Measurements from ENCODE around the gene CEP131.

- TF ChIP-seq CTCF (IDR thresholded peaks at IDR 0.05; ENCODE audit: insufficient read depth, low read length, poor library complexity, severe bottlenecking) (no peak), EZH2phosphoT487 (conservative IDR thresholded peaks at IDR 0.05; ENCODE audit: low read length) (no peak)
Observed at GRCh38 chr17:81252987-81253329, 30.2 kb upstream of the CEP131 start.

Data from SU-DHL-6 (cell line).